MM.1S (cell line): ENCODE measurements around the gene AMACR.

Experiments used
- EZH2 ChIP-seq: fragments of 300-600 bp; sonication (generic); optimal IDR thresholded peaks from 2 replicates; pipeline ENCODE3; 2017; ENCODE audit warnings: low read depth, mild to moderate bottlenecking, antibody characterized with exemption, low read length, mixed read lengths
- TF ChIP-seq, protein P1 (sequence below): fragments of 300-600 bp; sonication (generic); IDR thresholded peaks from 2 replicates; pipeline ENCODE4 v1.5.1; 2016; ENCODE audit warnings: antibody characterized with exemption, low read length, mixed read lengths

DNA sequence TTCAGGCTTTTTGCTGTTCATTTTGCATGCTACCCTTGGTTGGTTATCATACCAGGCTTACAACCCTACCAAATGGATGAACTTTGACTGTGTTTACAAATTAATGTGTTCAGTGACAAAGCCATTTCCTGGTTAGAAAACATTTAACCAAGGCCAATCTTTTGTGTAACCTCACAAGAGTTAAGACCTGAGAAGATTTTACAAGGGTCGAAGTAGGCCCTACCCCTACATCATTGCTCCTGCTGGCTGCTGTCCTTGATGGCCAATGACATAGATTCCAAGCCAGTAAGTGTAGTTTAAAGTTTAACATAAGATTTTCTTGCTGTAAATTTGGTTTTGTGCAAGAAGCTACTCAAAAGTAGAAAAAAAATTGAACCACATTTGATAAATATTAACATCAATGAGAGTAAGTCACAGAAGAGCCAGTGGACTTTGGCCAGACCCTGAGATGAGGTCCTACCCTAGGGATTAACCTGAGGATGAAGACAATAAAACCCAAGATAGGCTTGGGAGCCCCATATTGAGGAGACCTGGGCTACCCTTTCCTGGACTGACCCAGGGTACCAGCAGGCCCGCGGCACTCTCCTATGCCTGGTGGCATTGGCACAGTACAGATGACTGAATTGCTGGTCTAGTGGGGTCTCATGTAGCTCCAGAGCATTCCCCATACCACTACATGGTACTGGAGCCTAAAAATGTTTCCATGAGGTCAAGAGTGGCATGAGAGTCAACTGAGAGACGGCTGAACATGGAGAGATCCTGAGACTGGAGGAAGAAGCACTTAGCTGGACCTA lies 26.9 kb upstream of the AMACR start:
- TF ChIP-seq, protein P1, sequence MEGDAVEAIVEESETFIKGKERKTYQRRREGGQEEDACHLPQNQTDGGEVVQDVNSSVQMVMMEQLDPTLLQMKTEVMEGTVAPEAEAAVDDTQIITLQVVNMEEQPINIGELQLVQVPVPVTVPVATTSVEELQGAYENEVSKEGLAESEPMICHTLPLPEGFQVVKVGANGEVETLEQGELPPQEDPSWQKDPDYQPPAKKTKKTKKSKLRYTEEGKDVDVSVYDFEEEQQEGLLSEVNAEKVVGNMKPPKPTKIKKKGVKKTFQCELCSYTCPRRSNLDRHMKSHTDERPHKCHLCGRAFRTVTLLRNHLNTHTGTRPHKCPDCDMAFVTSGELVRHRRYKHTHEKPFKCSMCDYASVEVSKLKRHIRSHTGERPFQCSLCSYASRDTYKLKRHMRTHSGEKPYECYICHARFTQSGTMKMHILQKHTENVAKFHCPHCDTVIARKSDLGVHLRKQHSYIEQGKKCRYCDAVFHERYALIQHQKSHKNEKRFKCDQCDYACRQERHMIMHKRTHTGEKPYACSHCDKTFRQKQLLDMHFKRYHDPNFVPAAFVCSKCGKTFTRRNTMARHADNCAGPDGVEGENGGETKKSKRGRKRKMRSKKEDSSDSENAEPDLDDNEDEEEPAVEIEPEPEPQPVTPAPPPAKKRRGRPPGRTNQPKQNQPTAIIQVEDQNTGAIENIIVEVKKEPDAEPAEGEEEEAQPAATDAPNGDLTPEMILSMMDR: no peak
- TF ChIP-seq EZH2: no peak
